NB4 (cell line): ENCODE measurements around the gene DGCR8.

ENCODE experiments used
- POLR2A ChIP-seq: IDR thresholded peaks from 2 replicates; pipeline ENCODE4 v1.6.1; 2011; ENCODE audit warnings: mild to moderate bottlenecking; ENCODE audit not compliant: insufficient read length; ENCODE audit errors: extremely low read depth
- TF ChIP-seq, protein P1 (sequence below): IDR thresholded peaks from one replicate; pipeline ENCODE4 v1.5.1; 2012; ENCODE audit warnings: low read depth, low read length
- TF ChIP-seq, protein P2 (sequence below): IDR thresholded peaks from 2 replicates; pipeline ENCODE4 v1.6.1; 2011; ENCODE audit warnings: low read depth, low read length

DNA sequence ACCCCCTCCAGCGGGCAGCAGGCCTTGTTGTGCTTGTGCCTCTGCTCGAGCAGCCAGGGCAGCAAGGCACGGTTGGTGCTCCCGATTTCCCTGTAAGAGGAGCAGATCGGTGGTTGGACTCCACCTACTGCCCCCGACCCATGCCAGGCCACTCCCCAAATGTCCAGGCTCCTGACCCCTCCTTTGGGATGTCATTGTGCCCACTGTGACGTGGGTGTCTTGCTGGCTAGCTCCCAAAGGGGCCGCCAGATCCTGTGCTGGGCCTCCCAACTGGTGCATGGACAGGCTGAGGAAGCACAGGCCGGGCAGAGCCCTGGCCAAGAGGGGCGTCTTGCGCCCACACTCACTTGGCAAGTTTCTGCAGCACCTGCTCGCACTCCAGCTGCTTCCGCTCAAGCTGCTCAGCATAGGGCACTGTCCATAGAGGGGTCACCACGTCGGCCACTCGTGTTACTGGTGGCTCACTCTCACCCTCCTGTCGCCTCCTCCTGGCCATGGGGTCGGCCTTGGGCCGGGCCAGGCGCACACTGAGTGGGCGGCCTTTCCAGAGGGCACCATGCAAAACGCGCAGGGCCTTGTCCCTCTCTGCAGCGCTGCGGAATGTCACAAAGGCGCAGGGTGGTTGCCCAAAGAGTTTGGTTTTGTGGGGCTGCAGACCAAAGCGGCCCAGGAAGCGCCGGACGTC, 35.8 kb downstream of the DGCR8 start, which contains the start of gene RANBP1:
- no peak for TF ChIP-seq POLR2A
- TF ChIP-seq, protein P1, sequence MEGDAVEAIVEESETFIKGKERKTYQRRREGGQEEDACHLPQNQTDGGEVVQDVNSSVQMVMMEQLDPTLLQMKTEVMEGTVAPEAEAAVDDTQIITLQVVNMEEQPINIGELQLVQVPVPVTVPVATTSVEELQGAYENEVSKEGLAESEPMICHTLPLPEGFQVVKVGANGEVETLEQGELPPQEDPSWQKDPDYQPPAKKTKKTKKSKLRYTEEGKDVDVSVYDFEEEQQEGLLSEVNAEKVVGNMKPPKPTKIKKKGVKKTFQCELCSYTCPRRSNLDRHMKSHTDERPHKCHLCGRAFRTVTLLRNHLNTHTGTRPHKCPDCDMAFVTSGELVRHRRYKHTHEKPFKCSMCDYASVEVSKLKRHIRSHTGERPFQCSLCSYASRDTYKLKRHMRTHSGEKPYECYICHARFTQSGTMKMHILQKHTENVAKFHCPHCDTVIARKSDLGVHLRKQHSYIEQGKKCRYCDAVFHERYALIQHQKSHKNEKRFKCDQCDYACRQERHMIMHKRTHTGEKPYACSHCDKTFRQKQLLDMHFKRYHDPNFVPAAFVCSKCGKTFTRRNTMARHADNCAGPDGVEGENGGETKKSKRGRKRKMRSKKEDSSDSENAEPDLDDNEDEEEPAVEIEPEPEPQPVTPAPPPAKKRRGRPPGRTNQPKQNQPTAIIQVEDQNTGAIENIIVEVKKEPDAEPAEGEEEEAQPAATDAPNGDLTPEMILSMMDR = no peak
- TF ChIP-seq, protein P2, sequence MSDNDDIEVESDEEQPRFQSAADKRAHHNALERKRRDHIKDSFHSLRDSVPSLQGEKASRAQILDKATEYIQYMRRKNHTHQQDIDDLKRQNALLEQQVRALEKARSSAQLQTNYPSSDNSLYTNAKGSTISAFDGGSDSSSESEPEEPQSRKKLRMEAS = no peak
